Measurements from ENCODE around the gene CCDC57. TPM values are rescaled to one million over a fixed set of nuclear protein-coding genes. Genes with fewer than 3 reads are reported as not detected.

Gene CCDC57
- polyA plus RNA-seq, 1 donor (not counting 4 experiments of a cell fraction or from before 2014, with no cell fraction given) = 19.2 TPM

- DNase-seq (ENCODE audit: low read depth, low spot score) (no peak), FAIRE-seq (no peak)
- no peak overlapping the region for H3K27ac ChIP-seq (ENCODE audit: control insufficient read depth, insufficient read depth, low read length)
- H3K36me3 ChIP-seq (ENCODE audit: control insufficient read depth in 2 of 2, extremely low read depth in 1 of 2, insufficient read depth in 2 of 2, low read length in 2 of 2) = peaks cover 44% of the 10 kb centered on the region in 2 experiments
- H2AFZ ChIP-seq (ENCODE audit: control insufficient read depth, low read length) = no peak overlapping the region
- H3K27me3 ChIP-seq (ENCODE audit: control insufficient read depth, extremely low read depth, insufficient read depth, low read length) = no peaks in the 10 kb centered on the region
- dilution Hi-C loops (cut with MboI; ENCODE audit: extremely low pct_ligation_motif_present, low sequenced_read_pairs) = no loop called here
- no peaks in the 10 kb centered on the region for H3K9me1 ChIP-seq (ENCODE audit: control insufficient read depth, extremely low read depth, insufficient read depth, low read length)
- no peaks in the 10 kb centered on the region for H3K4me1 ChIP-seq (ENCODE audit: control insufficient read depth, extremely low read depth, insufficient read depth, low read length)
- H4K20me1 ChIP-seq (ENCODE audit: control insufficient read depth, extremely low read depth, insufficient read depth, low read length) = peaks cover 22% of the 10 kb centered on the region
- peaks cover 3% of the 10 kb centered on the region for H3K79me2 ChIP-seq (ENCODE audit: control insufficient read depth, insufficient read depth, low read length)
- no peak overlapping the region for H3K9ac ChIP-seq (ENCODE audit: control insufficient read depth, extremely low read depth, insufficient read depth, low read length)
- H3K4me3 ChIP-seq (ENCODE audit: control insufficient read depth in 2 of 3, extremely low read depth in 1 of 3, insufficient read depth in 2 of 3, low read depth in 1 of 3, low read length in 3 of 3) = no peak overlapping the region
- TF ChIP-seq CTCF (optimal IDR thresholded peaks at IDR 0.05 in 1 of 3, IDR thresholded peaks at IDR 0.05 in 1 of 3, conservative IDR thresholded peaks at IDR 0.05 in 1 of 3; ENCODE audit: extremely low read depth in 1 of 3, insufficient read depth in 2 of 3, low read length in 3 of 3) (no peak), EZH2 (IDR thresholded peaks at IDR 0.05; ENCODE audit: low read length) (no peak)
- H3K4me2 ChIP-seq (ENCODE audit: control insufficient read depth, extremely low read depth, insufficient read depth, low read depth, low read length) = no peak overlapping the region
- H3K9me3 ChIP-seq (ENCODE audit: control insufficient read depth, low read depth, low read length) = no peaks in the 10 kb centered on the region
Observed at GRCh38 chr17:82079001-82079677, 133.5 kb downstream of the CCDC57 start.

- TF ChIP-seq CTCF (optimal IDR thresholded peaks at IDR 0.05 in 1 of 3, IDR thresholded peaks at IDR 0.05 in 1 of 3, conservative IDR thresholded peaks at IDR 0.05 in 1 of 3; ENCODE audit: extremely low read depth in 1 of 3, insufficient read depth in 2 of 3, low read length in 3 of 3) = no peak
- no peak for TF ChIP-seq EZH2 (IDR thresholded peaks at IDR 0.05; ENCODE audit: low read length)
- H3K9ac ChIP-seq (ENCODE audit: control insufficient read depth, extremely low read depth, insufficient read depth, low read length) = no peak overlapping the region
- H2AFZ ChIP-seq (ENCODE audit: control insufficient read depth, low read length) = no peak overlapping the region
- no peak overlapping the region for H3K27ac ChIP-seq (ENCODE audit: control insufficient read depth, insufficient read depth, low read length)
- H3K4me2 ChIP-seq (ENCODE audit: control insufficient read depth, extremely low read depth, insufficient read depth, low read depth, low read length) = no peak overlapping the region
- H3K4me3 ChIP-seq (ENCODE audit: control insufficient read depth in 2 of 3, extremely low read depth in 1 of 3, insufficient read depth in 2 of 3, low read depth in 1 of 3, low read length in 3 of 3) = no peak overlapping the region
- no peaks in the 10 kb centered on the region for H3K9me3 ChIP-seq (ENCODE audit: control insufficient read depth, low read depth, low read length)
- peaks cover 37 to 40% of the 10 kb centered on the region in 2 experiments for H3K36me3 ChIP-seq (ENCODE audit: control insufficient read depth in 2 of 2, extremely low read depth in 1 of 2, insufficient read depth in 2 of 2, low read length in 2 of 2)
- peaks cover 15% of the 10 kb centered on the region for H4K20me1 ChIP-seq (ENCODE audit: control insufficient read depth, extremely low read depth, insufficient read depth, low read length)
- H3K27me3 ChIP-seq (ENCODE audit: control insufficient read depth, extremely low read depth, insufficient read depth, low read length) = no peaks in the 10 kb centered on the region
- dilution Hi-C loops (cut with MboI; ENCODE audit: extremely low pct_ligation_motif_present, low sequenced_read_pairs) = no loop called here
- DNase-seq (ENCODE audit: low read depth, low spot score) (no peak), FAIRE-seq (no peak)
- H3K9me1 ChIP-seq (ENCODE audit: control insufficient read depth, extremely low read depth, insufficient read depth, low read length) = no peaks in the 10 kb centered on the region
- H3K4me1 ChIP-seq (ENCODE audit: control insufficient read depth, extremely low read depth, insufficient read depth, low read length) = no peaks in the 10 kb centered on the region
- no peaks in the 10 kb centered on the region for H3K79me2 ChIP-seq (ENCODE audit: control insufficient read depth, insufficient read depth, low read length)
Observed at GRCh38 chr17:82078433-82078832, 134.2 kb downstream of the CCDC57 start.

Data from keratinocyte (primary cell).